Upper lobe of left lung (tissue), 4 donors: ENCODE measurements around the gene DAPK2.

Experiments used
- CTCF ChIP-seq, 6 experiments: fragments of 450-650 bp in 4 of 6; fragments of 200-600 bp in 2 of 6; sonication (generic) in 2 of 6; IDR thresholded peaks; one replicate each; pipeline ENCODE4 v1.5.1; 2016 to 2019; ENCODE audit warnings: antibody characterized with exemption in 6 of 6
- POLR2A ChIP-seq, 4 donors: fragments of 450-650 bp; IDR thresholded peaks; one replicate each; pipeline ENCODE4 v1.5.1; 2016 to 2017; ENCODE audit warnings: antibody characterized with exemption in 4 of 4, mild to moderate bottlenecking in 2 of 4

GRCh38 chr15:63931556-63931955 lies 114.7 kb downstream of the DAPK2 start:
- no peak for TF ChIP-seq CTCF (IDR thresholded peaks at IDR 0.05)
- no peak for TF ChIP-seq POLR2A (IDR thresholded peaks at IDR 0.05)
